ENCODE data around the gene TMEM101. TPM values are rescaled to one million over a fixed set of nuclear protein-coding genes. Genes with fewer than 3 reads are reported as not detected.
"Not testable (repeated sequence)": the region's sequence is repeated elsewhere in the genome, so short reads cannot be mapped to it uniquely, and the experiment has no call there.

TMEM101 gene
- total RNA-seq, 1 donor from 2014 or later = 31.8 TPM

DNA sequence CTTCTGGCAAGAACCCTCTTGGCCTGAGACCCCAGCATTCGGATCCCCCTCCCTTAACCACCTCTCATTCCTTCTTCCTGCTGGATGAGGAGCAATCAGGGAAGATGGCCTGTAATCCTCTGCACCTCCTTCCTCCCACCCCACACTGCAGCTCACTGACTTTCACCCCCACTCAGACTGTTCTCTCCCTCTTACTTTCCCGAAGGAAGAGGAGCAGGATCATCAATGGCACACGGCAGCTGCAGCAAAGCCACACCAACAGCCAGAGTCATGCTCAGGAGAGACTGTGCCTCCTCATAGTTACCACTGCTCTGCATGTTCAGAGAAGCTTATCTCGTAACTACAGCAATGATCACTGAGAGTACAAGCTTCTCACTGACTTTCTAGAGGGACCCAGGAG, 10.1 kb upstream of the TMEM101 start:
- intact Hi-C loops (cut with micrococcal nuclease) = no loop called here

DNA sequence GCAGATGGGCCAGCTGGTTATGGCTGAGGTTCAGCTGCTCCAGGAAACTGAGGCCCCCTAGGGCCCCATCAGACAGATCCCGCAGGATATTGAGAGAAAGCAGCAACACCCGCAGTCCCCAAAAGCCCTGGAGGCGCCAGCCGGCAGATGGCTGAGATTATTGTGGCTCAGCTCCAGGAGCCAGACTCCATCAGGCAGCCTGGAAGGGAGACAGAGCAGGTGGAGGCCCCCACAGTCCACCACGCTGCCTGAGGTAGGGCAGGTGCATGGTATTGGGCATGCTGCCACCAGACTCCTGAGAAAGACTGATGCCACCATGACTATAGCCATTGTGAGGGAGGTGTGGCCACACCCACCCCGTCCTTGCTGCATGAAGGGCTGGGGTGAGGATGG, 9.5 kb upstream of the TMEM101 start:
- intact Hi-C loops (cut with micrococcal nuclease) = no loop called here

DNA sequence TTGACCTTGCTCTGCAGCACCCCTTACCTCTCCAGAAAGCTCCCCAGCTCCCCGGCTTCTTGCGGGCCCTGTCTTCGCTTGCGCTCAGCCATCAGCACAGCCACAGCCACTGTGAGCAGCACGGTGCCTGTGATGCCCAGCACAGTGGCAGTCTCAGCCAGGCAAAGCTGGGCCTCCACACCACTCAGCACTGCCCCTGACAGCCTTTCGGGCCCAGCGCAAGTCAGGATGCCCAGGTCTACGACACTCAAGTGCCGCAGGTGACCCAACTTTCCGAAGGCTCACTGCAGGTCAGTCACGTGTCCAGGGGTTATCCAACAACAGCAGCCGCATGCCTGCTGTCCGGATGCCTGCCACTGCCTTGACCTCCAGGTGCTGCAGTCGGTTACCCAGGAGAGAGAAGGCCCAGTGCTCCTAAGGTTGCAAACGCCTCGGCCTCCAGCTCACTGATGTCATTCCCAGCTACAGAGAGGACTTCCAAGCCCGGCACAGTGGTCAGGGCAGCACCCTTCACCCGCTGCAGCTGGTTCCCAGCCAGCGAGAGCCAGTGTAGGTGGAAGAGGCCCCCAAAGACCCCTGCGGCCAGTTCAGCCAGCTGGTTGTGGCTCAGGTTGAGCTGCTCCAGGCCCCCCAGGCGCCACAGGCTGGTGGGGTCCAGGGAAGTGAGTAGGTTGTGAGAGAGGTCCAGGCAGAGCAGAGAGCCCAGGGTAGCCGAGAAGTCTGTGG, 8.9 kb upstream of the TMEM101 start:
- intact Hi-C loops (cut with micrococcal nuclease) = no loop called here

- intact Hi-C loops (cut with micrococcal nuclease) = no loop called here
Observed at GRCh38 chr17:44022246-44022645, 7.5 kb upstream of the TMEM101 start.

DNA sequence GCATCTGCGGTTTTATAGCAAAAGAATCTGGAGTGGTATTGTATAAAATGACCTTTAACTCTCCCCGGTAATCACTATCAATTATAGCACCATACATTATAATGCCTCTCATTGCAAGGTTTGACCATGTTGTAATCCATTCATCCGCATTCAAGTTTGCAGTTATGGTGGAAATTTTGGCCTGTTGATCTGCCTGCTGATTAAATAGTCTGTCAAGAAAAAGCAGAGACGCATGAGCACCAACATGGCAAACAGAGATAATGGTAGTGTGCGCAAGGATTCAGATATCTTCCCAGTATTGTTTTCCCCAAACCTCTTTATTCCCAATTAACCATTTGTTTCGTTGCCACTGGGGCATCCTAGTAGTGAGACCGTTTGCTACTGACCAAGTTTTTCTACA, 6.5 kb upstream of the TMEM101 start:
- intact Hi-C loops (cut with micrococcal nuclease) = not testable (repeated sequence)

DNA sequence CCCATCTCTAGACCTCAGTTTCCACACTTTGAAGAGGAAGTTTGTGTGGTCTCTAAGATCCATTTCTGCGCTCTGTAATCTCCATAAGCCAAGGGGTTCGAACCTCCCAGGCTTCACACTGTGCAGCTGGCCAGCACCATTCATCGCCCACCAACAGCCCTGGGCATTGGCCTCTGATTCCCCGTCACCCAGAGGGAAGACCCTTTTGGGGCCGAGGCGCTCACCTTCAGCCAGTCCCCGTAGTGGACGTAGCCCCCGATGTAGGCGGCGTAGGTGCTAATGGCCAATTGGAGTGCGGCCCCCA, 678 bp downstream of the TMEM101 start:
- intact Hi-C loops (cut with micrococcal nuclease) = loop anchor here (1.0 to 2.0 kb wide), 3 partner anchors 8 to 489 kb away; partner anchors contain the start of genes GPATCH8 and TMUB2

GRCh38 chr17:44012874-44013273, 1.9 kb downstream of the TMEM101 start:
- intact Hi-C loops (cut with micrococcal nuclease) = no loop called here

DNA sequence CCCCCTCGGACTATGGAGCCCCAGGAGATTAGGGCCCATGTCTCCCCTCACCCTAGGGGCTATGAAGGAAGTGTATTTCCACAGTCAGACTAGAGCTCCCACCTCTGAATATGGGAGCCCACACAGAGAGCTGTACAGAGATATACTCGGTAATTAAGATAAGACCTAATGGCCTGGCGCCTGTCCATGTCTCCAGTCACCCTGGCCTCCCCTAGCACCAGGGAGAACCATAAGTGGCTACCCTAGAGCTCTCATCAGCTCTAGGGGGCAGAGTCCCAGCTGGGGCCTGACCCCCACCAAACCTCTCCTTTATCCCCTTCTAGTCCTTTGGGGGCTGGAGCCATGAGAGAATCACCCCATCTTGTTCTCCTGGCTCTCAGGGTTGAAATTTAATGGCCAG, 2.4 kb downstream of the TMEM101 start:
- intact Hi-C loops (cut with micrococcal nuclease) = no loop called here

DNA sequence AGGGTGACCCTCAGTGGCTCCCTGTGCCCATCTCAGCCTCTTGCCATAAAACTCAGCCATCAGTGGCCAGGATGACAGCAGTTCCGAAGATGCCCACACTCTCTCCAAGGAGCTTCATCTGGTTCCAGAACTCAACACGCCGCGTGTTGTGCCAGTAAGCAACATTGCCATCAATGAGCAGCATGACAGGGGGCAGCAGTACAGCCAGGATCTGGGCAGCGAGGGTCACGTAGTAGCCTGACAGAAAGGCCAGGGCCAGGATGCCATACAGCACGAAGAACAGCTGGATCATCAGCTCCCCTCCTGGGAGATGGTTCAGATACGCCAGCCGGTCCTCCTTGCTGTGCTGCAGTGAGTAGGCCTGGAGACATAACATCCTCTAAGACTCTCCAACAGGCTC, 2.9 kb downstream of the TMEM101 start:
- intact Hi-C loops (cut with micrococcal nuclease) = no loop called here

- intact Hi-C loops (cut with micrococcal nuclease) = no loop called here
Observed at GRCh38 chr17:44010966-44011647, 3.7 kb downstream of the TMEM101 start.

- intact Hi-C loops (cut with micrococcal nuclease) = loop anchor here (5.0 to 10.0 kb wide), 2 partner anchors 231 to 524 kb away; partner anchors contain the start of genes DHX8 and DUSP3
Observed at GRCh38 chr17:44008205-44008909, 6.4 kb downstream of the TMEM101 start.

DNA sequence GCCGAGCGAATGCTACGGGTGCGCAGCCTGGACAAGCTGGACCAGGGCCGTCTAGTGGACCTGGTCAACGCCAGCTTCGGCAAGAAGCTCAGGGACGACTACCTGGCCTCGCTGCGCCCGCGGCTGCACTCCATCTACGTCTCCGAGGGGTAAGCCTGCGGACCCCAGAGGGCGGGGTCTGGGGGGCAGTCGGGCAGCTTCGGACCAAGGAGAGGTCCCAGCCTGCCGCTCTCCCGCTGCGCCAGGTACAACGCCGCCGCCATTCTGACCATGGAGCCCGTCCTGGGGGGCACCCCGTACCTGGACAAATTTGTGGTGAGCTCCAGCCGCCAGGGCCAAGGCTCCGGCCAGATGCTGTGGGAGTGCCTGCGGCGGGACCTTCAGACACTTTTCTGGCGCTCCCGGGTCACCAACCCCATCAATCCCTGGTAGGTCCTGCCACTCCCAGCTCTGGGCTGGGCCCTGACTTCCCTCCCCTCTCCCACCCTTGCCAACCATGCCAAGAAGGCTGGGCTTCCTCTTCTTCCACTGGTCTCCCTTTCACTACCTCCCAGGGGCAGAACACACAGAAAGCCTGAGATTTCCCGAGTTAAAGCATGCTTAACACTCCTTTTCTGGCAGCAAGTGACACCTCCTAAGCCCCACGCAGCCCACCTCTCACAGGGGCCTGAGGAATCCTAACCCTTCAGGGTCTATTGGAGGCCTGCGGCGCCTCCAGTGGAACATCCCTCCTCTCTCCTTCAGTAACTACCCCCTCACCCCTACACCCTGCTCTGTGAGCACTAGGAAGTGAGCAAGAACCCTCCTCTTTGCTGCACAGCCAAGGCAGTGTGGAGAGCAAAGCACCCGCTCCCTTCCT, 7.2 kb downstream of the TMEM101 start:
- intact Hi-C loops (cut with micrococcal nuclease) = loop anchor here (1.0 to 10.0 kb wide), 7 partner anchors 34 to 619 kb away; partner anchors contain the start of genes DHX8, DUSP3, G6PC3 and HROB

DNA sequence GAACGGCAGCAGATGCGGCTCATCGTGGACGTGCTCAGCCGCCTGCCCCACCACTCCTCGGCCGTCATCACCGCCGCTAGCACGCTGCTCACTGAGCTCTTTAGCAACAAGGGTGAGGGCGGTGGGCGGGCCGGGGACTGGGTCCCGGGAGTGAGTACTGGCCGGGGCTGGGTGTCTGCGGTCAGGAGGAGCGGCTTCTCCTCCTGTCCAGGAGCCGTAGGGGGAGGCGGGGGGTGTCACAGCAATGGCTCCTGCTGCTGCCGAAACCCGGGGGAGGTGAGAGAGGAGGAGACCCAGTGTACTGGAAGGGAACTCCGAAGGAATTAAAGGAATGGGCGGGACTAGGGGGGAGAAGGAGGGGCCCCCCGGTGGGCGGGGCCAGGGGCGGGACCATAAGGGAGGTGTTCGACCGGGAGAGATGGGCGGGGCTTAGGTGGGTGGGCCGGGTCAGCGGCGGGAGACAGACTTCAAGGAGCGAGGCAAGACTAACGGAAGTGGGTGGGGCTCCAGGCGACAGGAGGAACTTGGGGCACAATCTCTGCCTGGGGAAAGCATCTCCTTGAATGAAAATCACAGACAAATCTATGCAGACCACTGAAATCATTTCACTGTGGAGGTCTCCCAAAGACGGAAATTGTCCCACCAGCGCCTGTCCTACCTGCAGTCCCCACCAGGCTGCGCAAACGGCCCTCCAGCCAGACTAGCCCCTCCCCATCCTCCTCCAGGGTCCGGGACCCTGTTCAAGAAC, 8.0 kb downstream of the TMEM101 start:
- intact Hi-C loops (cut with micrococcal nuclease) = loop anchor here (1.0 to 10.0 kb wide), 11 partner anchors 8 to 618 kb away; partner anchors contain the start of genes DHX8, DUSP3, G6PC3 and HDAC5

DNA sequence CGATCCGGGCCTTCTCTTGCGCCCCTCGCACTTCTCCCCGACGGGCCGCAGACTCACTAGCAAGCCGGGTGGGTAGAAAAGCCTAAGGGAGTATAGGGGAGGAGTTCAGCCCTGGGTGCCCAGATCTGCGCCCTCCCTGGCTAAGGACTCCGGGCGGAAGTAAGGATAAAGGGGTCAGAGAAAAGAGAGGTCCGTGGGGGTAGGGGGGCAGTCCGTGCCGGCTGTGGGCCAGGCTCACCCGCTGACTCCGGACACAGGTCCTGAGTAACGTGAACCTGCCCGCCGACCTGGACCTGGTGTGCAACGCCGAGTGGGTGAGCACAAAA, 8.5 kb downstream of the TMEM101 start:
- intact Hi-C loops (cut with micrococcal nuclease) = loop anchor here (1.0 to 10.0 kb wide), 10 partner anchors 8 to 617 kb away; partner anchors contain the start of genes DHX8, DUSP3, G6PC3 and HDAC5

DNA sequence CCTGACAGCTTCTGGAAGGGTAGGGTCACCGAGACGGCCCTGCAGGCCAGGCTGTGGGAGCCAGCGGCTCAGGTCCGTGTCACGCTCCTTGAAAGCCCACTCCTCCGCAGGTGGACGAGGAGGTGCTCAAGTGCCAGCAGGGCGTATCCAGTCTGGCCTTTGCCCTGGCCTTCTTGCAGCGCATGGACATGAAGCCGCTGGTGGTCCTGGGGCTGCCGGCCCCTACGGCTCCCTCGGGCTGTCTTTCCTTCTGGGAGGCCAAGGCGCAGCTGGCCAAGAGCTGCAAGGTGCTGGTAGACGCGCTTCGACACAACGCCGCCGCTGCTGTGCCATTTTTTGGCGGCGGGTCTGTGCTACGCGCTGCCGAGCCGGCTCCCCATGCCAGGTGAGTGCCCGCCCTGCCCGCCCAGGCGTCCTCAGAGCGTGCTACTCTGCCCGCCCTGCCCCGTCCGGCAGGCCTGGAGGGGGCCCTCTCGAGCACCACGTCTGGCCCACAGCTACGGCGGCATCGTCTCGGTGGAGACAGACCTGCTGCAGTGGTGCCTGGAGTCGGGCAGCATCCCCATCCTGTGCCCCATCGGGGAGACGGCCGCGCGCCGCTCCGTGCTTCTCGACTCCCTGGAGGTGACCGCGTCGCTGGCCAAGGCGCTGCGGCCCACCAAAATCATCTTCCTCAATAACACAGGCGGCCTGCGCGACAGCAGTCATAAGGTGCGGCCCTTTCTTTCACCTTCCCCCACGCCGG, 9.1 kb downstream of the TMEM101 start:
- intact Hi-C loops (cut with micrococcal nuclease) = loop anchor here (1.0 to 10.0 kb wide), 10 partner anchors 9 to 617 kb away; partner anchors contain the start of genes DHX8, DUSP3, G6PC3 and HDAC5

GRCh38 chr17:44004761-44005526, 9.8 kb downstream of the TMEM101 start:
- intact Hi-C loops (cut with micrococcal nuclease) = loop anchor here (5.0 to 10.0 kb wide), 2 partner anchors 228 to 520 kb away; partner anchors contain the start of genes DHX8 and DUSP3

DNA sequence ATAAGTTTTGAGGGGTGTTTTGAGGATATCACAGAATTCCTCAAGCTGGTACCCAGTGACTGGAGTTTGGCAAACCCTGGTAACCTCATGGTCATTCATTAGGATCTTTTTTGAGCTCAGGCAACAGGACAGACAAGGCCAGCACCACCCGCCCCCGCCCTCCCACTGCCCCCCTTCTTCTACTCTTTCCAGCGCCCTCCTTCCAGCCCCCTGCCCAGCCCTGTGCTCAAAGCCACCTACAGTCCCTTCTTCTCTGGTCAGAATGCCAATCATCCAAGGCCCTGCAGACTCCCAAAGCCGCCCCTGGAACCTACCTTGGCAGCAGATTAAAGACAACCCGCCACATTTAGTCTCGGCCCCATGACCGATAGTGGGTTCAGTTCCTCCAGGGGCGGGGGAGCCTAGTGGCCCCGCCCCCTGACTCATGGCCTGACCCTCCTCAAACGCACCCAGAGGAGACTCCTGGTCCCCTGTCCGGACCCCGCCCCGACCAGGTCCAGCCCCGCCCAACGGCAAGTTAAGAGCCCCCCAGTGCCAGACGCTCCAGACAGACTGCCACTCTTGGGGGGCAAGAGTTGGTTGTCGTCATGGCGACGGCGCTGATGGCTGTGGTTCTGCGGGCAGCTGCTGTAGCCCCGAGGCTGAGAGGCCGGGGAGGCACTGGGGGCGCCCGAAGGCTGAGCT, 10.5 kb downstream of the TMEM101 start, which contains the start of gene NAGS:
Gene NAGS (plus strand): TSS at position 546 of the 684 bp plus-strand sequence. CDS start 42 bp downstream, at position 588.
- intact Hi-C loops (cut with micrococcal nuclease) = loop anchor here (10.0 kb wide), 1 partner anchor 519 kb away; the partner anchor contains the start of gene DHX8
